T47D (cell line): ENCODE data around the gene CYP8B1.

Experiments used
- DNase-seq, 2 experiments: peaks; one replicate each; pipeline versions ENCODE4 v3.0.0 to v3.0.0-alpha.2; 2011 to 2012; ENCODE audit warnings: low read depth in 1 of 2, low spot score in 1 of 2
- JUND ChIP-seq: IDR thresholded peaks from 2 replicates; pipeline ENCODE4 v1.6.1; 2012; ENCODE audit warnings: low read depth
- in situ Hi-C: cut with HindIII; loops from 2 replicates; pipeline ENCODE4 v1.10.0; 2016; ENCODE audit warnings: low sequenced_read_pairs, low pct_unique_long_range_greater_than_20kb

CYP8B1 gene

GRCh38 chr3:42875325-42876151 lies at the start of gene CYP8B1:
Gene CYP8B1 (minus strand): TSS chr3:42875879. CDS start chr3:42875816, 63 bp downstream.
- DNase-seq = no peak
- in situ Hi-C loops = no loop called here
- TF ChIP-seq JUND = no peak

- TF ChIP-seq JUND = peak; percentile 32; the same call in 1 of the 2 replicates
- in situ Hi-C loops = no loop called here
- peak in 1 of 2 experiments; percentile 52 for DNase-seq
These were observed 47.9 kb upstream of the CYP8B1 start for GRCh38 chr3:42923606-42924005.

GRCh38 chr3:42914771-42915515 lies 39.3 kb upstream of the CYP8B1 start:
- DNase-seq = no peak
- no peak for TF ChIP-seq JUND
- in situ Hi-C loops = no loop called here

- in situ Hi-C loops = no loop called here
These were observed 35.9 kb upstream of the CYP8B1 start for GRCh38 chr3:42911551-42911950.

GRCh38 chr3:42908675-42909074 lies 33.0 kb upstream of the CYP8B1 start:
- no peak for TF ChIP-seq JUND
- in situ Hi-C loops = no loop called here
- DNase-seq = no peak

More at GRCh38 chr3:42911551-42911950, 35.9 kb upstream of the CYP8B1 start:
- DNase-seq = no peak
- TF ChIP-seq JUND = no peak

GRCh38 chr3:42906848-42907183 lies 31.1 kb upstream of the CYP8B1 start:
- DNase-seq = no peak
- no peak for TF ChIP-seq JUND
- in situ Hi-C loops = no loop called here

- in situ Hi-C loops = no loop called here
- DNase-seq = peak; percentile 36 to 39
- TF ChIP-seq JUND = no peak
These were observed 30.6 kb upstream of the CYP8B1 start, which contains the start of gene ZNF662 for GRCh38 chr3:42906070-42906847. Gene ZNF662 (plus strand): TSS chr3:42906142. CDS start chr3:42908115, 1,973 bp downstream.

GRCh38 chr3:42905740-42906069 lies 30.0 kb upstream of the CYP8B1 start:
- in situ Hi-C loops = no loop called here
- no peak for DNase-seq
- TF ChIP-seq JUND = no peak

- in situ Hi-C loops = no loop called here
- TF ChIP-seq JUND = no peak
These were observed 28.4 kb upstream of the CYP8B1 start for GRCh38 chr3:42904076-42904475.

GRCh38 chr3:42902257-42902656 lies 26.6 kb upstream of the CYP8B1 start:
- DNase-seq = no peak
- TF ChIP-seq JUND = no peak
- in situ Hi-C loops = no loop called here

More at GRCh38 chr3:42904076-42904475, 28.4 kb upstream of the CYP8B1 start:
- no peak for DNase-seq

GRCh38 chr3:42901073-42901415 lies 25.4 kb upstream of the CYP8B1 start:
- in situ Hi-C loops = no loop called here
- TF ChIP-seq JUND = no peak
- peak in 1 of 2 experiments; percentile 38 for DNase-seq

- in situ Hi-C loops = no loop called here
These were observed 24.8 kb upstream of the CYP8B1 start for GRCh38 chr3:42900226-42901072.

More at GRCh38 chr3:42900226-42901072, 24.8 kb upstream of the CYP8B1 start:
- TF ChIP-seq JUND = no peak
- DNase-seq = peak in 1 of 2 experiments; percentile 28
